Endodermal cell (in vitro differentiated cells): ENCODE data around the gene IZUMO1. TPM values are rescaled to one million over a fixed set of nuclear protein-coding genes. Genes with fewer than 3 reads are reported as not detected.

Source experiments
- DNase-seq: peaks from one replicate; pipeline ENCODE4 v3.0.0-alpha.2; 2017
- H3K27ac ChIP-seq: 2 replicates; pipeline ENCODE4 v1.5.1; 2013; ENCODE audit warnings: mild to moderate bottlenecking, low read depth, low read length, moderate library complexity
- H3K27me3 ChIP-seq: 2 replicates; pipeline ENCODE4 v1.6.1; 2013; ENCODE audit warnings: mild to moderate bottlenecking, low read length, moderate library complexity; ENCODE audit not compliant: insufficient read depth, control insufficient read depth, poor library complexity, severe bottlenecking
- H3K36me3 ChIP-seq: 2 replicates; pipeline ENCODE4 v1.7.0; 2013; ENCODE audit warnings: mild to moderate bottlenecking, low read length, moderate library complexity; ENCODE audit not compliant: control insufficient read depth, insufficient read depth
- H3K4me1 ChIP-seq: one replicate; pipeline ENCODE4 v1.7.0; 2013; ENCODE audit warnings: low read length; ENCODE audit not compliant: control insufficient read depth, insufficient read depth
- H3K4me3 ChIP-seq: 2 replicates; pipeline ENCODE4 v1.5.1; 2013; ENCODE audit warnings: mild to moderate bottlenecking, low read length, moderate library complexity
- H3K9ac ChIP-seq: 2 replicates; pipeline ENCODE4 v1.6.1; 2013; ENCODE audit warnings: mild to moderate bottlenecking, low read length, moderate library complexity; ENCODE audit not compliant: poor library complexity, severe bottlenecking; ENCODE audit errors: extremely low read depth
- H3K9me3 ChIP-seq: 2 replicates; pipeline ENCODE4 v1.6.1; 2013; ENCODE audit warnings: mild to moderate bottlenecking, low read length, moderate library complexity; ENCODE audit not compliant: control insufficient read depth
- H3K27ac Mint-ChIP-seq: 2 replicates; pipeline ENCODE4 v1.8.0; 2020; ENCODE audit warnings: mixed read lengths
- H3K27me3 Mint-ChIP-seq: 2 replicates; pipeline ENCODE4 v1.8.0; 2021; ENCODE audit warnings: mild to moderate bottlenecking, mixed read lengths; ENCODE audit not compliant: insufficient read depth
- H3K36me3 Mint-ChIP-seq: 2 replicates; pipeline ENCODE4 v1.8.0; 2020; ENCODE audit warnings: low read depth, mixed read lengths
- H3K4me1 Mint-ChIP-seq: 2 replicates; pipeline ENCODE4 v1.8.0; 2020; ENCODE audit warnings: mixed read lengths
- H3K4me3 Mint-ChIP-seq: 2 replicates; pipeline ENCODE4 v1.8.0; 2020; ENCODE audit warnings: mild to moderate bottlenecking, moderate library complexity, mixed read lengths
- H3K9me3 Mint-ChIP-seq: 2 replicates; pipeline ENCODE4 v1.8.0; 2020; ENCODE audit warnings: mild to moderate bottlenecking, mixed read lengths
- WGBS, 2 experiments: methylation state at CpG; one replicate each; pipeline versions ENCODE4 v1.1.5 to v1.1.7; 2013; ENCODE audit warnings: missing lambda C conversion rate in 2 of 2, mixed read lengths in 1 of 2; ENCODE audit not compliant: insufficient coverage in 1 of 2, insufficient read length in 1 of 2; 5-methylcytosine and 5-hydroxymethylcytosine counted together
- total RNA-seq, 2 donors: library from RNA; stranded (reverse); fragmentation: NEBNext Ultra II Directional in 1 of 2; extraction: Animal tissue kit (Norgen Biotek cat#: 25700) in 1 of 2; gene quantifications; 2 replicates in 1 of 2; 3 replicates in 1 of 2; pipeline ENCODE4 v1.2.1, GENCODE V29; 2021
- TF ChIP-seq, protein P1 (sequence below): fragments of 200-600 bp; sonication (generic); conservative IDR thresholded peaks from 2 replicates; pipeline ENCODE4 v1.5.0; 2021; ENCODE audit warnings: antibody characterized with exemption, mild to moderate bottlenecking

IZUMO1 gene
- total RNA-seq, 2 donors from 2014 or later = 0.22 to 0.80 TPM

GRCh38 chr19:48777720-48778119, 31.0 kb upstream of the IZUMO1 start:
- H3K36me3 ChIP-seq = no peaks in the 10 kb centered on the region
- 83 to 92% methylated on average over 5 to 12 of the region's 12 CpGs for WGBS, 2 experiments
- peaks cover 6% of the 10 kb centered on the region for H3K4me1 Mint-ChIP-seq
- H3K4me3 ChIP-seq = no peak overlapping the region
- no peaks in the 10 kb centered on the region for H3K4me1 ChIP-seq
- TF ChIP-seq, protein P1, sequence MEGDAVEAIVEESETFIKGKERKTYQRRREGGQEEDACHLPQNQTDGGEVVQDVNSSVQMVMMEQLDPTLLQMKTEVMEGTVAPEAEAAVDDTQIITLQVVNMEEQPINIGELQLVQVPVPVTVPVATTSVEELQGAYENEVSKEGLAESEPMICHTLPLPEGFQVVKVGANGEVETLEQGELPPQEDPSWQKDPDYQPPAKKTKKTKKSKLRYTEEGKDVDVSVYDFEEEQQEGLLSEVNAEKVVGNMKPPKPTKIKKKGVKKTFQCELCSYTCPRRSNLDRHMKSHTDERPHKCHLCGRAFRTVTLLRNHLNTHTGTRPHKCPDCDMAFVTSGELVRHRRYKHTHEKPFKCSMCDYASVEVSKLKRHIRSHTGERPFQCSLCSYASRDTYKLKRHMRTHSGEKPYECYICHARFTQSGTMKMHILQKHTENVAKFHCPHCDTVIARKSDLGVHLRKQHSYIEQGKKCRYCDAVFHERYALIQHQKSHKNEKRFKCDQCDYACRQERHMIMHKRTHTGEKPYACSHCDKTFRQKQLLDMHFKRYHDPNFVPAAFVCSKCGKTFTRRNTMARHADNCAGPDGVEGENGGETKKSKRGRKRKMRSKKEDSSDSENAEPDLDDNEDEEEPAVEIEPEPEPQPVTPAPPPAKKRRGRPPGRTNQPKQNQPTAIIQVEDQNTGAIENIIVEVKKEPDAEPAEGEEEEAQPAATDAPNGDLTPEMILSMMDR = no peak
- DNase-seq = no peak
- no peak overlapping the region for H3K4me3 Mint-ChIP-seq
- peaks cover 4% of the 10 kb centered on the region for H3K9me3 Mint-ChIP-seq
- H3K27ac ChIP-seq = no peak overlapping the region
- no peaks in the 10 kb centered on the region for H3K27me3 ChIP-seq
- no peaks in the 10 kb centered on the region for H3K36me3 Mint-ChIP-seq
- H3K27ac Mint-ChIP-seq = no peak overlapping the region
- no peak overlapping the region for H3K9ac ChIP-seq
- H3K9me3 ChIP-seq = no peaks in the 10 kb centered on the region
- H3K27me3 Mint-ChIP-seq = peaks cover 2% of the 10 kb centered on the region

DNA sequence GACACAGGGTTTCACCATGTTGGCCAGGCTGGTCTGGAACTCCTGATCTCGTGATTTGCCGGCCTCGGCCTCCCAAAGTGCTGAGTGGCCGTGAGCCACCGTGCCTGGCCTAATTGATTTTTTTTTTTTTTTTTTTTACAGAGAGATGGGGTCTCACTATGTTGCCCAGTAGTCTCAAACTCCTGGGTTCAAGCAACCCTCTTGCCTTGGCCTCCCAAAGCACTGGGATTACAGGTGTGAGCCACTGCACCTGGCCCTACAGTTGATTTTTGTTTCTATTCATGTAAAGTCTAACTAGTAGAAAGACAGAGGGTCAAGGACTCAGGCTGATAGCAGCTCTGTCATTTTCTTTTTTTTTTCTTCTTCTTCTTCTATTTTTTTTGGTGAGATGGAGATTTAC, 30.4 kb upstream of the IZUMO1 start:
- TF ChIP-seq, protein P1 = no peak
- WGBS, 2 experiments = 96% methylated on average over 5 of the region's 5 CpGs; no CpG with 5 or more reads in 1 of the 2 experiments
- H3K9me3 Mint-ChIP-seq = peaks cover 3% of the 10 kb centered on the region
- H3K4me1 Mint-ChIP-seq = peaks cover 3% of the 10 kb centered on the region
- no peaks in the 10 kb centered on the region for H3K36me3 Mint-ChIP-seq
- no peak overlapping the region for H3K4me3 ChIP-seq
- no peak overlapping the region for H3K9ac ChIP-seq
- no peaks in the 10 kb centered on the region for H3K4me1 ChIP-seq
- no peaks in the 10 kb centered on the region for H3K27me3 ChIP-seq
- H3K27ac ChIP-seq = no peak overlapping the region
- H3K27me3 Mint-ChIP-seq = no peaks in the 10 kb centered on the region
- no peak overlapping the region for H3K4me3 Mint-ChIP-seq
- no peaks in the 10 kb centered on the region for H3K36me3 ChIP-seq
- H3K9me3 ChIP-seq = no peaks in the 10 kb centered on the region
- no peak overlapping the region for H3K27ac Mint-ChIP-seq
- DNase-seq = no peak

- H3K9ac ChIP-seq = no peak overlapping the region
- Mint-ChIP-seq H3K4me1 (no peaks in the 10 kb centered on the region), H3K27me3 (no peaks in the 10 kb centered on the region), H3K36me3 (no peaks in the 10 kb centered on the region), H3K27ac (no peak overlapping the region), H3K4me3 (no peak overlapping the region), H3K9me3 (no peaks in the 10 kb centered on the region)
- no peaks in the 10 kb centered on the region for H3K36me3 ChIP-seq
- H3K27me3 ChIP-seq = no peaks in the 10 kb centered on the region
- H3K4me1 ChIP-seq = no peaks in the 10 kb centered on the region
- H3K27ac ChIP-seq = no peak overlapping the region
- DNase-seq = no peak
- TF ChIP-seq, protein P1 = no peak
- 91 to 95% methylated on average over 5 to 13 of the region's 13 CpGs for WGBS, 2 experiments
- H3K4me3 ChIP-seq = no peak overlapping the region
- H3K9me3 ChIP-seq = no peaks in the 10 kb centered on the region
Measured at GRCh38 chr19:48772503-48772953, 25.8 kb upstream of the IZUMO1 start.
